Muscle of leg (tissue), 11 donors: ENCODE results near the gene SOX8. TPM values are rescaled to one million over a fixed set of nuclear protein-coding genes. Genes with fewer than 3 reads are reported as not detected.
A peak's percentile ranks its signal among the peaks of the same experiment; 100 is the strongest.

Source experiments
- DNase-seq: peaks from one replicate; pipeline ENCODE4 v3.0.0; 2013
- H3K27ac ChIP-seq: one replicate; pipeline ENCODE4 v1.5.1; 2013; ENCODE audit warnings: mild to moderate bottlenecking, low read length, control low read depth
- H3K27me3 ChIP-seq: one replicate; pipeline ENCODE4 v1.6.1; 2013; ENCODE audit warnings: low read length; ENCODE audit not compliant: control insufficient read depth, insufficient read depth
- H3K36me3 ChIP-seq: one replicate; pipeline ENCODE4 v1.6.1; 2013; ENCODE audit warnings: low read length; ENCODE audit not compliant: control insufficient read depth, insufficient read depth
- H3K4me1 ChIP-seq: one replicate; pipeline ENCODE4 v1.6.1; 2013; ENCODE audit warnings: low read length; ENCODE audit not compliant: control insufficient read depth, insufficient read depth
- H3K4me3 ChIP-seq: one replicate; pipeline ENCODE4 v1.5.1; 2013; ENCODE audit warnings: low read length, control low read depth
- H3K9me3 ChIP-seq: replicated peaks from 2 replicates; pipeline ENCODE4 v1.6.1; 2013; ENCODE audit warnings: low read depth, low read length; ENCODE audit not compliant: control insufficient read depth
- WGBS: methylation state at CpG from one replicate; pipeline ENCODE4 v1.1.5; 2013; ENCODE audit warnings: missing lambda C conversion rate; ENCODE audit not compliant: insufficient coverage; 5-methylcytosine and 5-hydroxymethylcytosine counted together
- polyA plus RNA-seq, 8 donors: library from polyadenylated mRNA; unstranded; fragments of 120-200 nt; gene quantifications; one replicate each; pipeline versions ENCODE4 v1.2.1 to v1.2.3, GENCODE V29; 2013; ENCODE audit warnings: inconsistent platforms in 1 of 8, low replicate concordance in 1 of 8; ENCODE audit not compliant: insufficient read length in 8 of 8, insufficient read depth in 1 of 8
- total RNA-seq: library from RNA; stranded (reverse); fragments of 120-200 nt; gene quantifications from one replicate; pipeline ENCODE4 v1.2.4, GENCODE V29; 2013

SOX8 gene
- total and polyA plus RNA-seq, 9 donors: 31.1 to 50.9 (median 41.4) TPM

GRCh38 chr16:965036-965395 is 16.6 kb upstream of the SOX8 start:
- DNase-seq: no peak
- Histone ChIP-seq H3K4me3 (no peak overlapping the region), H3K27me3 (no peaks in the 10 kb centered on the region), H3K9me3 (peaks cover 7% of the 10 kb centered on the region), H3K4me1 (peaks cover 43% of the 10 kb centered on the region), H3K36me3 (peaks cover 30% of the 10 kb centered on the region), H3K27ac (peak overlapping the region; percentile 16)
- WGBS: 93% methylated on average over 12 of the region's 13 CpGs

- WGBS: 100% methylated on average over 4 of the region's 4 CpGs
- H3K9me3 ChIP-seq: peaks cover 7% of the 10 kb centered on the region
- H3K36me3 ChIP-seq: peaks cover 30% of the 10 kb centered on the region
- no peak overlapping the region for H3K27ac ChIP-seq
- H3K4me1 ChIP-seq: peaks cover 45% of the 10 kb centered on the region
- no peak for DNase-seq
- no peaks in the 10 kb centered on the region for H3K27me3 ChIP-seq
- no peak overlapping the region for H3K4me3 ChIP-seq
Observed at GRCh38 chr16:965487-965886, 16.1 kb upstream of the SOX8 start.

GRCh38 chr16:966035-966434 is 15.5 kb upstream of the SOX8 start:
- Histone ChIP-seq H3K36me3 (peaks cover 30% of the 10 kb centered on the region), H3K9me3 (peaks cover 7% of the 10 kb centered on the region), H3K4me1 (peaks cover 46% of the 10 kb centered on the region), H3K4me3 (no peak overlapping the region), H3K27ac (no peak overlapping the region), H3K27me3 (no peaks in the 10 kb centered on the region)
- DNase-seq: no peak
- 95% methylated on average over 18 of the region's 18 CpGs for WGBS

- DNase-seq: no peak
- Histone ChIP-seq H3K9me3 (peaks cover 9% of the 10 kb centered on the region), H3K4me3 (no peak overlapping the region), H3K27ac (no peak overlapping the region), H3K36me3 (peaks cover 30% of the 10 kb centered on the region), H3K4me1 (peaks cover 50% of the 10 kb centered on the region), H3K27me3 (no peaks in the 10 kb centered on the region)
- 92% methylated on average over 10 of the region's 10 CpGs for WGBS
Observed at GRCh38 chr16:966505-966904, 15.1 kb upstream of the SOX8 start.

DNA sequence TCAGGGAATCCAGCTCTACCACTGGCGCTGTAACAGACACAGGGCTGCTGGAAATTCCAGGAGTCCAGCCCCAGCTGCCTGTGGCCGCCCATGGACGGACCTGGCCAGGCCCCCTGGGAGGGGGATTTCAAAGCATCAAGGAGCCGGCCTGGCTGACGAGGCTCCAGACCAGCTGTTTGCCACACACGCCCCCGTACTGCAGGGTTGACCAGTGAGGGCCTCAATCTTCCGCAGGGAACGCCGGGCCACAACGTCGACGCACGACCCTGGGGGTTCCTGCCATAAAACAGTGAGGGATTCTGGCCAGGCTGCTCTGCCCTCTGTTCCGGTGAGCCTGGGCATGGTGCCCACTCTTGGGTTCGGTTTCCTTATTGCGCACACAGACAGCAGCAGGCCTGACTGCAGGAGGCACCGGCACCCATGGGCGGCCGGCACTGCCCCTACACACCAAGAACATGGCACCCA is 14.5 kb upstream of the SOX8 start:
- 78% methylated on average over 20 of the region's 20 CpGs for WGBS
- Histone ChIP-seq H3K27me3 (no peaks in the 10 kb centered on the region), H3K4me1 (peaks cover 52% of the 10 kb centered on the region), H3K36me3 (peaks cover 30% of the 10 kb centered on the region), H3K4me3 (no peak overlapping the region), H3K27ac (no peak overlapping the region), H3K9me3 (peaks cover 10% of the 10 kb centered on the region)
- DNase-seq: peak; percentile 12

GRCh38 chr16:967546-968295 is 13.8 kb upstream of the SOX8 start:
- peaks cover 10% of the 10 kb centered on the region for H3K9me3 ChIP-seq
- H3K36me3 ChIP-seq: peaks cover 30% of the 10 kb centered on the region
- no peak for DNase-seq
- no peaks in the 10 kb centered on the region for H3K27me3 ChIP-seq
- H3K27ac ChIP-seq: no peak overlapping the region
- H3K4me1 ChIP-seq: peaks cover 57% of the 10 kb centered on the region
- WGBS: 87% methylated on average over 38 of the region's 41 CpGs
- H3K4me3 ChIP-seq: no peak overlapping the region

GRCh38 chr16:968620-969019 is 12.9 kb upstream of the SOX8 start:
- no peak for DNase-seq
- peaks cover 30% of the 10 kb centered on the region for H3K36me3 ChIP-seq
- H3K4me3 ChIP-seq: no peak overlapping the region
- peaks cover 10% of the 10 kb centered on the region for H3K9me3 ChIP-seq
- no peaks in the 10 kb centered on the region for H3K27me3 ChIP-seq
- WGBS: 66% methylated on average over 6 of the region's 8 CpGs
- peaks cover 56% of the 10 kb centered on the region for H3K4me1 ChIP-seq
- no peak overlapping the region for H3K27ac ChIP-seq

DNA sequence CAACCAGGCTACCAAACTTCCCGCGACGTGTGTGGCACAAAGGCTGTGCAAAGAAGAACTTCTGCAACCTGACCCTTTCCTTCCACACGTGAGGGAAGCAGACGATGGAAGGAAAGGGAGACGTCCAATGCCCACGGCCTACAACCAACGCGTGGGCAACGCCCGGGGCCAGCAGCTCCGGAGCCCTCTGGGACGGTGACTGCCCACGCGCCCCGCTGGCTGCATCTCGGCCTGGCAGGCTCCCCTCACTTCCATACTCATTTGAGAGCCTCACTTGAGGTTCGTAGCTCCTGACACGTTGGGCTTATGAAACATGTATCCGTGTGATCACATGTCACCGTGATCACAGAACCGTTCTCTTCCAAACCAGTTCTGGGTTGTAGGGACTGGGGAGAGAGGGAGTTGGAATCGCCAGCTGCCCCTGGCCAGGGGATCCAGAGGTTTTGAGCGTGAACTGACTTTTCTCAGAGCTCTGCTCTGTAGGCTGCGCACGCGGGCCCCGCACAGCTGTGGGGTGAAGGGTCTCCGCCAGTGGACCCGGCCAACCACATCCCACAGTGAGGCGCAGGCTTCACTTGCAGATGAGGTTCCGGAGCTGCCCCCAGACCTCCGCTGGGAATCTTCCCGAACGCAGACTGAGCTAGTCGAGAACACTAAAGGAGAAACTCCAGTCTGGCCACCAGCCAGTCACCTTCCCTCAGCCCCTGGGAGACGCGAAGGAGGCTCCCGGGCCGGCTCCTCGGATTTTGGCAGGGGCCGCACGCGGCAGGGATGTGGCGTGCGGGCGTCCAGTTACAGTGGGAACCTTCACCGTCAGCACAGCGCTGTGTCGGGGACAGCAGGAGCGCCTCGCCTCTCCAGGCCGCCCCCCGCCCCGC is 11.8 kb upstream of the SOX8 start:
- H3K4me3 ChIP-seq: peak overlapping the region; percentile 76
- H3K9me3 ChIP-seq: peaks cover 10% of the 10 kb centered on the region
- H3K27ac ChIP-seq: peak overlapping the region; percentile 15
- peaks cover 57% of the 10 kb centered on the region for H3K4me1 ChIP-seq
- WGBS: 9% methylated on average over 40 of the region's 55 CpGs
- no peaks in the 10 kb centered on the region for H3K27me3 ChIP-seq
- peak; percentile 79 for DNase-seq
- H3K36me3 ChIP-seq: peaks cover 30% of the 10 kb centered on the region

DNA sequence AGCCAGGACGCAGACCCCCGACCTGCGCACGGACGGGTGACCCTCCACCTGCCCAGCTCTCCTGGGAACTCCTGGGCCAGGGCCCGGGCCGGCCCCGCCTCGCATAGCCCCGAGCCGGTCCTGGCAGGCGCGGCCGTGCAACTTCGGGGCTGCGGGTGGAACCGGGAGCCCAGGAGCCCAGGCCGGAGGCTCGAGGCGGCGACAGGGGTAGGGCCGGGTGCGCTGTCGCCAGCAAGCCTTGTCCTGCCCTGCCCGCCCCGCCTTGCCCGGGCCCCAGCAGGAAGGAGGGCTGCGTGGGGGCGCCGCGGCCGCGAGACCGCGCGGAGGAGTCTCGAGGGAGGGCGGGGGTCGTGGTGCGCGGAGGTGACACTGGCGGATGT is 11.2 kb upstream of the SOX8 start:
- Histone ChIP-seq H3K4me1 (peaks cover 57% of the 10 kb centered on the region), H3K27ac (peak overlapping the region; percentile 65)
- DNase-seq: no peak

More for the DNA sequence above, 11.2 kb upstream of the SOX8 start:
- WGBS: under 1% methylated on average over 42 of the region's 42 CpGs
- peaks cover 29% of the 10 kb centered on the region for H3K36me3 ChIP-seq
- H3K9me3 ChIP-seq: peaks cover 8% of the 10 kb centered on the region
- H3K27me3 ChIP-seq: no peaks in the 10 kb centered on the region
- peak overlapping the region; percentile 76 for H3K4me3 ChIP-seq
